OCI-LY1 (cell line): Measurements from ENCODE around the gene FLT3LG.

Source experiments
- H2AFZ ChIP-seq: fragments of 200-600 bp; sonication (generic), shearing (Covaris generic); 2 replicates; pipeline ENCODE4 v1.6.0; 2014; ENCODE audit warnings: antibody characterized with exemption, mild to moderate bottlenecking, low read length
- H3F3A ChIP-seq: fragments of 200-600 bp; sonication (generic), shearing (Covaris generic); 2 replicates; pipeline ENCODE4 v1.6.0; 2014; ENCODE audit warnings: mild to moderate bottlenecking, antibody characterized with exemption, low read length, moderate library complexity; ENCODE audit not compliant: insufficient read depth
- H3K27ac ChIP-seq: fragments of 200-600 bp; sonication (generic); 2 replicates; pipeline ENCODE4 v1.5.1; 2014; ENCODE audit warnings: low read length, mixed run types, mild to moderate bottlenecking, low read depth; ENCODE audit not compliant: poor library complexity, severe bottlenecking
- H3K27me3 ChIP-seq: fragments of 200-600 bp; sonication (generic); 2 replicates; pipeline ENCODE4 v1.6.0; 2014; ENCODE audit warnings: antibody characterized with exemption, mild to moderate bottlenecking, low read length, moderate library complexity; ENCODE audit not compliant: insufficient read depth
- H3K36me3 ChIP-seq: fragments of 200-600 bp; sonication (generic); 2 replicates; pipeline ENCODE4 v1.6.1; 2014; ENCODE audit warnings: mild to moderate bottlenecking, antibody characterized with exemption, low read length, moderate library complexity, mixed read lengths; ENCODE audit not compliant: insufficient read depth
- H3K4me1 ChIP-seq: fragments of 200-600 bp; sonication (generic); 2 replicates; pipeline ENCODE4 v1.5.1; 2014; ENCODE audit warnings: mild to moderate bottlenecking, low read length, moderate library complexity; ENCODE audit not compliant: insufficient read depth, severe bottlenecking
- H3K4me2 ChIP-seq: fragments of 200-600 bp; sonication (generic), shearing (Covaris generic); 2 replicates; pipeline ENCODE4 v1.6.1; 2014; ENCODE audit warnings: low read length
- H3K4me3 ChIP-seq: fragments of 200-600 bp; sonication (generic); 2 replicates; pipeline ENCODE4 v1.5.1; 2014; ENCODE audit warnings: low read length, low read depth, mild to moderate bottlenecking, mixed read lengths; ENCODE audit not compliant: poor library complexity, severe bottlenecking
- H3K79me2 ChIP-seq: fragments of 200-600 bp; shearing (Covaris generic); 2 replicates; pipeline ENCODE4 v1.6.1; 2016; ENCODE audit warnings: mixed run types, low read length, mixed read lengths; ENCODE audit not compliant: insufficient read depth
- H3K9ac ChIP-seq: fragments of 200-600 bp; sonication (generic), shearing (Covaris generic); 2 replicates; pipeline ENCODE4 v1.6.1; 2014; ENCODE audit warnings: mild to moderate bottlenecking, low read length, mixed read lengths
- H3K9me2 ChIP-seq: fragments of 200-600 bp; sonication (generic), shearing (Covaris generic); 2 replicates; pipeline ENCODE4 v1.6.1; 2014; ENCODE audit warnings: low read depth, mild to moderate bottlenecking, low read length, mixed read lengths
- H3K9me3 ChIP-seq: fragments of 200-600 bp; shearing (Covaris generic); 2 replicates; pipeline ENCODE4 v1.6.1; 2014; ENCODE audit warnings: low read length, mixed read lengths
- H4K20me1 ChIP-seq: fragments of 200-600 bp; sonication (generic), shearing (Covaris generic); 2 replicates; pipeline ENCODE4 v1.6.0; 2016; ENCODE audit warnings: mild to moderate bottlenecking, low read length; ENCODE audit not compliant: insufficient read depth
- CTCF ChIP-seq: fragments of 200-600 bp; sonication (generic), shearing (Covaris generic); IDR thresholded peaks from 2 replicates; pipeline ENCODE4 v1.5.1; 2017; ENCODE audit warnings: mild to moderate bottlenecking, antibody characterized with exemption, low read length, moderate library complexity, mixed read lengths
- EZH2 ChIP-seq: fragments of 200-600 bp; sonication (generic), shearing (Covaris generic); IDR thresholded peaks from 2 replicates; pipeline ENCODE4 v1.8.0; 2017; ENCODE audit warnings: borderline replicate concordance, mixed run types, mild to moderate bottlenecking, antibody characterized with exemption, low read length, moderate library complexity, mixed read lengths

Gene FLT3LG

GRCh38 chr19:49491804-49492572, 18.0 kb downstream of the FLT3LG start:
- Histone ChIP-seq H3K27me3 (no peaks in the 10 kb centered on the region), H3K9me3 (no peaks in the 10 kb centered on the region), H2AFZ (no peak overlapping the region), H3K36me3 (peaks cover 69% of the 10 kb centered on the region), H3K4me1 (peaks cover 33% of the 10 kb centered on the region), H4K20me1 (no peaks in the 10 kb centered on the region), H3K9ac (no peak overlapping the region), H3K9me2 (no peaks in the 10 kb centered on the region), H3K4me3 (no peak overlapping the region), H3K27ac (peak overlapping the region; percentile 84), H3K4me2 (no peak overlapping the region), H3K79me2 (peaks cover 29% of the 10 kb centered on the region), H3F3A (peaks cover 18% of the 10 kb centered on the region)
- TF ChIP-seq CTCF: no peak
- no peak for TF ChIP-seq EZH2

DNA sequence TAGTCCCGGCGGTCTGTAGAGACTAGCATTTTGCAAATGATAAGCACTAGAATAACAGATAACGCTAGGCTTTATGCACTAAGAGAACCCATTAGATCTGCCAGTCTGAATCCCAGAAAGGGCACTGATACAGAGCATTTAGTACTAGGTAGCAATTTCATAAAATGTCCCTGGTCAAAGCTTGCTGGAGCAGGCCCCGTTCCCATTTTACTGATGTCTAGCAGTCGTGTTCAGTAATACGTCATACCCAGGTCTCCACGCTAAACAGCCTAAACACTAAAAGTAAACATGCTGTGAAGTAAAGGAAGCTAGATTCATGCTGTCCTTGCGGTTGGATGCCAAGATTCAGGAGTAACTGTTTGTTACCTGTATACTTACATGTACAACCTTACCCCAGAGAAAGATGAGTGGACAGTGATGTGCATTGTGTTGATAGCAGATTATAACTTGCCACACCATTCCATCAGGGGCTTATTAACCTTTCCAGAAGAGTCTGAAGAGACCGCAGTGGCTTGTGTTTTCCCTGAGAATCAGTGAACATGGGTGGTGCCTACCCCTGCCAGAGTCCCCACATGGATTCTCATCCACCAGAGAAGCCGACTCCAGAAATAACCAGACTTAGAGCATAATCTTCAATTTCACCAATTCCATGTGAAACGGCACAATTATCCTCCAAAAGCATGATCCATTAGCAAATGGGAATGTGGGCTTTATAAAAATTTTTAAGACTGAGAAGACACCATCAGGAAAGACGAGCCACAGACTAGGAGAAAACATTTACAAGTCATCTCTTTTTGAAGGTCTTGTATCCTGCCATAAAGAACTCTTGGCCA, 18.8 kb downstream of the FLT3LG start:
- Histone ChIP-seq H3K9me2 (no peaks in the 10 kb centered on the region), H3K79me2 (peaks cover 25% of the 10 kb centered on the region), H3K4me3 (no peak overlapping the region), H3K27ac (peak overlapping the region; percentile 84), H3K36me3 (peaks cover 73% of the 10 kb centered on the region), H3K9ac (no peak overlapping the region), H4K20me1 (no peaks in the 10 kb centered on the region), H2AFZ (no peak overlapping the region), H3K4me1 (peaks cover 39% of the 10 kb centered on the region), H3K4me2 (no peak overlapping the region), H3K27me3 (no peaks in the 10 kb centered on the region), H3F3A (peaks cover 18% of the 10 kb centered on the region), H3K9me3 (no peaks in the 10 kb centered on the region)
- TF ChIP-seq EZH2 (no peak), CTCF (no peak)

DNA sequence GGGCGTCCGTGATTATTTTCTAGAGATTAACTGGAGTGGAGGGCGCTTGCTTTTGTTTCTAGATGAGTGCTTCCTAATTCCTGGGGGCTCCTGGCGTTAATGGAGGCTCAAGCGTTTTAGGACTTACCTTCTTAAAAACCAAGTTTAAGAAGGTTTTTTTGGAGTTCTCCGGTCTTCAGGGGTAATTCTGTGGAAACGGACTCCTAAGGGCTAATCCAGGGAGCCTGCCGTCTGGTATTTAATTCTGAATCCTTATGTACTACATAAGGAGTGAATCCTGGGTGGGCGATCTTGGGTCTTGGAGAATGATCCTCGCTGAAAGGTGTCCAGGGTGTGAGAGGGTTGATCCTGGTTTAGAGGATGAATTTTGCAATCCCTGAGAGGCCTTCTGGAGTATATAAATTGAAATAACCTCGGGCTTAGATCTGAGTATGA, 22.6 kb downstream of the FLT3LG start:
- Histone ChIP-seq H3K4me1 (peaks cover 50% of the 10 kb centered on the region), H3K27ac (peak overlapping the region; percentile 88), H3K27me3 (no peaks in the 10 kb centered on the region), H3K79me2 (peaks cover 6% of the 10 kb centered on the region; the same call in 1 of the 2 replicates), H3F3A (peaks cover 11% of the 10 kb centered on the region), H3K9ac (peak overlapping the region; percentile 100), H3K9me2 (no peaks in the 10 kb centered on the region), H4K20me1 (no peaks in the 10 kb centered on the region), H2AFZ (no peak overlapping the region), H3K9me3 (no peaks in the 10 kb centered on the region), H3K4me3 (peak overlapping the region; percentile 99), H3K4me2 (peak overlapping the region; percentile 79), H3K36me3 (peaks cover 61% of the 10 kb centered on the region)
- no peak for TF ChIP-seq EZH2
- TF ChIP-seq CTCF: no peak
